HG03565 (cell line): ENCODE results near the gene ANHX.

Source experiments
- ATAC-seq: cut with Tn5 transposase; IDR thresholded peaks from one replicate; pipeline ENCODE4 v1.9.1; 2021; ENCODE audit warnings: mild to moderate bottlenecking, moderate library complexity; ENCODE audit not compliant: unreplicated experiment

ANHX gene

GRCh38 chr12:133203344-133204263 is 32.1 kb downstream of the ANHX start:
- no peak for ATAC-seq

- no peak for ATAC-seq
Observed at GRCh38 chr12:133202493-133203343, 33.0 kb downstream of the ANHX start.

DNA sequence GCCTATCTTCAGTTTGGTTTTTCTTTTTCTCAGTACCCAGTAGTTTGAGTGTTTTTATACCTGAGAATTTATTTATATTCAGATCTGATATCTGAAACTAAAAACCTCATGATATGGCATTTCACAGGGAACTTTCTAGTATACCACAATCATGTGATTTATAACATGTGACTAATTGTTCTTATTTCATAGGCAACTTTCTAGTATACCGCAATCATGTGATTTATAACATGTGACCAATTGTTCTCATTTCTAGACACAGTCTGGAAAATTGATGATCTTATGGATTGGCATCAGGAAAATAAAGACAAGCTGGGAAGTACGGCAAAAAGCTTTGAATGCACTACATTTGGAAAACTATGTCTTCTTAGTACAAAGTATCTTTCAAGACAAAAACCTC is 33.8 kb downstream of the ANHX start:
- no peak for ATAC-seq

DNA sequence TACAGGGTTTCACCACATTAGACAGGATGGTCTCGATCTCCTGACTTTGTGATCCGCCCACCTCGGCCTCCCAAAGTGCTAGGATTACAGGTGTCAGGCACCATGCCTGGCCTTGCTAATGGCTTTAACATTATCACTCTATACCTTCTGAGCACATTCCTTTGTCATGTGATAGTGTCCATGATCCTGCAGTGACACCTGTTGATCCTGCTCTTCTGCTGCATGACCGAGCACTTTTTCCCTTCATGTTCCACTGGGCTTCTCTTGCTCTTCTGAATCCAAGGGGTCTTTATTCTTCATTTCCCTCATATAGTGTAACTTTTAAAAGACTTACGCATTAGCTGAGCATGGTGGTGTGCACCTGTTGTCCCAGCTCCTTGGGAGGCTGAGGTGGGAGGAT is 42.8 kb downstream of the ANHX start:
- ATAC-seq = no peak

DNA sequence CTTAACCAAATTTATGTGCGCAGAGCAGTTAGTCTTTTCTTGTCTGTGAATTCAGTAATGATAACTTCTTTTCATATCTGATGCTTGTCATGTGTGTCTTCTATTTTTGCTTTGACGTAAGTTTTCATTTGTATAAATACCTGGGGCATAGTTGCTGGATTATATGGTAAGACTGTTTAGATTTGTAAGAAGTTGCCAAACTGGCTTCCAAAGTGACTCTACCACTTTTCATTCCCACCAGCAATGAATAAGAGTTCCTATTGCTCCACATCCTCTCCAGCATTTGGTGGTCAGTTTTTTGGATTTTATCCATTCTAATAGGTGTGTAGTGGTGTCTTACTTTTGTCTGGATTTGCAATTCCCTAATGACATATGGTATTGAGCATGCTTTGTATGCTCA is 45.5 kb downstream of the ANHX start:
- no peak for ATAC-seq

DNA sequence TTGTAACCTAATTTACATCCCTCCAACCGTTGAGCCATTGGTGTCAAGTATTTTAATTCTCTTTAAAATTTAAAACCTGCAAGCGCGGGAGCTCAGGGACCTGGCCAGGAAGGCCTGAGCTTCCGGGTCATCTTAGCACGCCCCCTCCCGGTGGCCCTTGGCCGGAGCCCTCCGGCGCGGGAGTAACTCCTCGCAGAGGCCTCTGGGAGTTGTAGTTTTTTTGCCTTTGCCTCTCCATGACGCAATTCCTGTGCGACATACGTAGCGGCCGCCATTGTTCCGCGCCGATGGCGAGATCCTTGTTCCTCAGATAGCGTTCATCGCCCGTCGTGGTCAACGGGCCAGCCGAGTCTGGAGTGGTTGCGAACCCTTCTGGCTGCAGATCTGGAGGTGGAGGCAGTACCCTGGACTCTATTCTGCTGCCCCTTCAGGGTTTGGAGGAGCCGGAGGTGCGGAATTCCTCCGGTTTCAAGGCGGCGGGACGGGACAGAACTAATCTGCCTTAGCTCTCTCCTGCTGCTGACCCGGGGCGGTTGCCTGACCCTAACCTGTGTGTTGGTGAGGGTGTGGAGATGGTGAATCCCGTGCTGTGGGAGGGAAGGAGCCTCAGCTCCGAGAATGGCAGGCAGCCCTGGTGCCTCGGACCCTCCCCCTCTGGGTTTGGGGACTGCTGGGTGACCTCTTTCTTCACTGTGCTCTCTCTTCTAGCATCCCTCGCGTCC is 54.3 kb downstream of the ANHX start, which contains the start of gene ZNF268:
Gene ZNF268 (plus strand): TSS at position 258 of the 722 bp plus-strand sequence. CDS start 503 bp downstream, outside the sequence.
- ATAC-seq = peak; percentile 93

DNA sequence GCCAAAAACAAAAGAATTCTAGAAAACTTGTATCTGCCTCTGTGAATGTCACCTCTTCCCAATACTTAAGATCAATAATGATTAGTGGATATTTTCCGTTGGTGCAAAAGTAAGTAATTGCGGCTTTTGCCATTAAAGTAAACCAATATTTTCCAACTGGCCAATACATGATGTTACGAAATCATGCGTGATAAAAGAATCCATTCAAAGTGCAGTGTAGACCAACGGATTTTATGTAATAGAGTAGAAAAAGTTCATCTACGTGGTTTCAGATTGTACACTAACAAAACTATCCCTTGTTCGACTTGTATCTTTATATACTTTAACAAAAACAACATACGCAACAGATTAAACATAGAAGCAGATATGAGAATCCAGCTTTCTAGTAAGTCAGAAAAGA is 55.0 kb downstream of the ANHX start:
- no peak for ATAC-seq

DNA sequence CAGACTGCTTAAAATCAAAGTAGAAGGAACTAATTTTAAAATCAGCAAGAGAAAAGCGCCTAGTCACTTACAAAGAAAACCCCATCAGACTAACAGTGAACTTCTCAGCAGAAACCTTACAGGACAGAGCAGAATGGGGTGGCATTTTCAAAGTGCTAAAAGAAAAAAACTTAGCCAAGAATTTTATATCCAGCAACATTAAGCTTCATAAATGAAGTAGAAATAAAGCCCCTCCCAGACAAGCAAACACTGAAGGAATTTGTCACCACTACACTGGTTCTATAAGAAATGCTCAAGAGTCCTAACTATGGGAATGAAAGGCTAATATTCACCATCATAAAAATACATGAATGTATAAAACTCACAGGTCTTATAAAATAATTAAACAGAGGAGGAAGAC is 60.8 kb downstream of the ANHX start:
- ATAC-seq = no peak

DNA sequence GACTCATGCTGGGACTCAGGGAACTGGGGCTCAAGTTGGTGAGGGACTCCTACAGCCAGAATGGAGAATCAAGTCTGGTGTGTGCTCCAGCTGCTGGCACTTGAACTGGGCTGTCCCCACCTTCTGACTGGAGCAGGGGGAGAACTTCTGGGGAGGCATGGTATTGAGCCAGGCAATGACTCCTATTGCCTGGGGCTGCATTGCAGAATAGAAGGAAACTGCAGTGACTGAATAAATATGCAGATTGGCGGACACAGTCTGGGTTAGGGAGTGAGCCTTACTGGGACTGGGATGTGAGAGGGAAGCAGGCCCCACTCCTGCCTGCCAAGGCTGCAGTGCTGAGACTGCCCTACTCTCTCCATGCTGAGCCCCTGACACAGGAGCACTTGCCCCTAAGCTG is 63.2 kb downstream of the ANHX start:
- ATAC-seq = no peak
